ENCODE measurements around the gene LCP1. TPM values are rescaled to one million over a fixed set of nuclear protein-coding genes. Genes with fewer than 3 reads are reported as not detected.

The LCP1 gene
- total and polyA plus RNA-seq, 2 of the 13 experiments (the other 11 are each of a cell fraction or from before 2014, with no cell fraction given): 1.6 TPM

GRCh38 chr13:46109451-46109850, 72.5 kb downstream of the LCP1 start (continued):
- TF ChIP-seq HNF1A (IDR thresholded peaks at IDR 0.05; ENCODE audit: low read depth) (peak; percentile 63; the same call in 1 of the 2 replicates), HNF1A (CRISPR knock-in tag; IDR thresholded peaks at IDR 0.05; ENCODE audit: borderline replicate concordance) (peak; percentile 96), ATF7-NPFF (CRISPR knock-in tag; IDR thresholded peaks at IDR 0.05; ENCODE audit: low read depth) (no peak), HBP1 (CRISPR knock-in tag; IDR thresholded peaks at IDR 0.05; ENCODE audit: low read depth) (no peak), ZSCAN9 (CRISPR knock-in tag; IDR thresholded peaks at IDR 0.05; ENCODE audit: borderline replicate concordance) (no peak; the same call in 1 of the 2 replicates), PHF21A (CRISPR knock-in tag; IDR thresholded peaks at IDR 0.05) (peak; percentile 83), MXI1 (IDR thresholded peaks at IDR 0.05; ENCODE audit: borderline replicate concordance, low read depth, low read length) (no peak; the same call in 2 of the 3 replicates), ZC3H13 (CRISPR knock-in tag; IDR thresholded peaks at IDR 0.05) (no peak), MYPOP (CRISPR knock-in tag; IDR thresholded peaks at IDR 0.05) (no peak), NFRKB (IDR thresholded peaks at IDR 0.05) (no peak), ZBTB20 (CRISPR knock-in tag; IDR thresholded peaks at IDR 0.05; ENCODE audit: borderline replicate concordance, low read depth) (no peak), ZNF576 (CRISPR knock-in tag; IDR thresholded peaks at IDR 0.05) (no peak), ZNF597 (CRISPR knock-in tag; IDR thresholded peaks at IDR 0.05) (no peak), GATAD2A (CRISPR knock-in tag; IDR thresholded peaks at IDR 0.05) (peak; percentile 84), ZNF589 (CRISPR knock-in tag; conservative IDR thresholded peaks at IDR 0.05) (no peak), EZH2 (conservative IDR thresholded peaks at IDR 0.05; ENCODE audit: low read depth, low read length) (no peak), TARDBP (CRISPR knock-in tag; IDR thresholded peaks at IDR 0.05) (peak; percentile 80; the same call in 1 of the 2 replicates), ZNF841 (CRISPR knock-in tag; IDR thresholded peaks at IDR 0.05; ENCODE audit: borderline replicate concordance) (no peak), ZSCAN29 (CRISPR knock-in tag; conservative IDR thresholded peaks at IDR 0.05) (peak; percentile 65; the same call in 1 of the 2 replicates), ESRRA (CRISPR knock-in tag; IDR thresholded peaks at IDR 0.05; ENCODE audit: low read depth) (no peak), FOXO4 (CRISPR knock-in tag; conservative IDR thresholded peaks at IDR 0.05) (no peak), CBX1 (IDR thresholded peaks at IDR 0.05; ENCODE audit: low read depth) (no peak), KAT7 (CRISPR knock-in tag; IDR thresholded peaks at IDR 0.05; ENCODE audit: borderline replicate concordance) (no peak)
